ENCODE measurements around the gene CCDC150.

DNA sequence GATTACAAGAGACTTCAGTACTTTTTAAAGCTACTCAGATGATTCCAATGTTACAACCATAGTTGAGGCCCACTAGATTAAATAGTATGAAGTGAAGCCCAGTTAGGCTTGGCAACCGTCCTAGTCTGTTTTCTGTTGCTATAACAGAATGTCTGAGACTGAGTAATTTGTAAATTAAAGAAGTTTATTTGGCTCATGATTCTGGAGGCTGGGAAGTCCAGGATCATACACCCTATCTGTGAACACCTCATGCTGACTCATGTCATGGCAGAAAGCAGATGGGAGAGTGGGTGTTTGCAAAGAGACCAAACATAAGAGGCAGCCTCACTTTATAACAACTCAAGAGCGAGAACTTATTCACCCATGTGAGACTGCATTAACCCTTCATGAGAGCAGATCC is 63.1 kb downstream of the CCDC150 start:
- TF ChIP-seq, protein P1, sequence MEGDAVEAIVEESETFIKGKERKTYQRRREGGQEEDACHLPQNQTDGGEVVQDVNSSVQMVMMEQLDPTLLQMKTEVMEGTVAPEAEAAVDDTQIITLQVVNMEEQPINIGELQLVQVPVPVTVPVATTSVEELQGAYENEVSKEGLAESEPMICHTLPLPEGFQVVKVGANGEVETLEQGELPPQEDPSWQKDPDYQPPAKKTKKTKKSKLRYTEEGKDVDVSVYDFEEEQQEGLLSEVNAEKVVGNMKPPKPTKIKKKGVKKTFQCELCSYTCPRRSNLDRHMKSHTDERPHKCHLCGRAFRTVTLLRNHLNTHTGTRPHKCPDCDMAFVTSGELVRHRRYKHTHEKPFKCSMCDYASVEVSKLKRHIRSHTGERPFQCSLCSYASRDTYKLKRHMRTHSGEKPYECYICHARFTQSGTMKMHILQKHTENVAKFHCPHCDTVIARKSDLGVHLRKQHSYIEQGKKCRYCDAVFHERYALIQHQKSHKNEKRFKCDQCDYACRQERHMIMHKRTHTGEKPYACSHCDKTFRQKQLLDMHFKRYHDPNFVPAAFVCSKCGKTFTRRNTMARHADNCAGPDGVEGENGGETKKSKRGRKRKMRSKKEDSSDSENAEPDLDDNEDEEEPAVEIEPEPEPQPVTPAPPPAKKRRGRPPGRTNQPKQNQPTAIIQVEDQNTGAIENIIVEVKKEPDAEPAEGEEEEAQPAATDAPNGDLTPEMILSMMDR (IDR thresholded peaks at IDR 0.05): no peak
- TF ChIP-seq POLR2A (IDR thresholded peaks at IDR 0.05): no peak

Measured in prostate gland (tissue), 2 donors.